CD4-positive, alpha-beta T cell treated with Interferon gamma for 1 hour (primary cell): ENCODE data around the gene HDAC10.
A peak's percentile ranks its signal among the peaks of the same experiment; 100 is the strongest.
"Not testable (repeated sequence)": the region's sequence is repeated elsewhere in the genome, so short reads cannot be mapped to it uniquely, and the experiment has no call there.

Experiments
- DNase-seq: peaks from one replicate; pipeline ENCODE4 v3.0.0-alpha.2; 2020

HDAC10 gene

DNA sequence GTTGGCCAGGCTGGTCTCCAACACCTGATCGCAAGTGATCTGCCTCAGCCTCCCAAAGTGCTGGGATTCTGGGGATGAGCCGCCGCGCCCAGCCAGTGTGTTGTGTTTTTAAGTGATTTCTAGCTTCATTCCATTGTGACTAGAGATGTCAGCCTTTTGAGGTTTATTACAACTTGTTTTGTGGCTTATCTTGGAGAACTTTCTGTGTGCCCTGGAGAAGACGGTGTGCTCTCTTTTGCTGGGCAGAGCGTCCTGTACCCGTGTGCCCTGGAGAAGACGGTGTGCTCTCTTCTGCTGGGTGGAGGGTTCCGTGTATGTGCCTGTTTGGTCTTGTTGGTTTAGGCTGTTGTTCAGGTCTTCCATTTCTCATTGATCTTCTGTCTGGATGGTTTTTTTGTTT is 37.8 kb downstream of the HDAC10 start:
- no peak for DNase-seq

DNA sequence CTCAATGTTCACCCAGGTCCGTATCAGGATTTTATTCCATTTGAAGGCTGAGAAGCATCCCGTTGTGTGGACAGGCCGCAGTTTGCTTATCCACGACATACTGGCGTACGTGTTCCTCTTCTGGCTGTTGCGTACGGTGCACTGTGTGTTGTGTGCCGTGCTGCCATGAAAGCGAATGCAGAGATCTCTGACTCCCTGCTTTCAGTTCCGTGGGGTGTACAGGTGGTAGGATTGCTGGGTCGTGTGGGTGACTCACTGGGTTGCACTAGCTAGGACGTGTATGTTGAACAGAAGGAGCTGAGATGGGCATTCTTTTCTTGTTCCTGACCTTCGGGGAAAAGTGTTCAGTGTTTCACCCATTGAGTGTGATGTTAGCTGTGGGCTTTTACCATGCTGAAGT is 39.9 kb downstream of the HDAC10 start:
- DNase-seq, result no peak

DNA sequence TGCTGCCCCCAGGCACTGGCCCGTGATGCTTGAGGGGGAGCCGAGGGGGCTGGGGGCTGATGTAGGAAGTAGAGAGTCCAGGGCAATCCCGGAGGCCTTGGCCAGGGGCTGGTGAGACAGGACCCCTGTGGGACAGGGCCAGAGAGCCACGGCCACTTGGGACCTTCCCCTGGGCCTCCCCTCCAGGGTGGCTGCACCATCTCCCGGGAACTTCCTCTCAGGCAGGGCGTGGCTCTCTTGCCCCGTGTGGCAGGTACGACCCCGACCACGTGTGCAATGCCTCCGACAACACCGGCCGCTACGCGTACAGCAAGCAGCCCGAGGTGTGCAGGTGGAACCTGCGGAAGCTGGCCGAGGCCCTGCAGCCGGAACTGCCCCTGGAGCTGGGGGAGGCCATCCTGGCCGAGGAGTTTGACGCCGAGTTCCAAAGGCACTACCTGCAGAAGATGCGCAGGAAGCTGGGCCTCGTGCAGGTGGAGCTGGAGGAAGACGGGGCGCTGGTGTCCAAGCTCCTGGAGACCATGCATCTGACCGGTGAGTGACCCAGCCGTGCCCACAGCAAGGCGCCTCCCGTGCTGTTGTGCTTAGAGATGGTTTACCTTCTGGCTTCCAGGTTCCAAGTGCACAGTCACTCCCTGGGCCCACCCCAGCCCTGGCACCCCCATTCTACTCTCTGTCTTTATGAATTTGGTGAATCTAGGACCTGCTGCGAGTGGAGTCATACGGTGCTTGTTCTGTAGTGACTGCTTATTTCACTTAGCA is 40.5 kb downstream of the HDAC10 start:
- no peak for DNase-seq

DNA sequence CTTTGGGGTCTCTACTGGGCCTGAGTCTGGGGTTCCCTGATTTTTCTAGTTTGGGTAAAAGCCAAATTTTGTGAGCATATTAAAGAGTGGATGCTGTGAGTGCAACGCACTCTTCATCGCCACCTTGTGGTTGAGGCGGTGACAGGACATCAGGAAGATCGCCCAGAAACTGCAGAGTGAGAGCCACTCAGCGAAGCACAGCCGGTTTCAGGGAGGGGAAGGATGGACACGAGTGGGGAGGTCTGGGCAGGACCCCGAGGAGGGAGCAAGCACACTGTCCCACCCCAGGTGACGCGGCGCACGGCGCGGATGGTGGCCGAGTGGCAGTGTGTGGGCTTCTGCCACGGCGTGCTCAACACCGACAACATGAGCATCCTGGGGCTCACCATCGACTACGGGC is 41.2 kb downstream of the HDAC10 start:
- peak; percentile 68 for DNase-seq

DNA sequence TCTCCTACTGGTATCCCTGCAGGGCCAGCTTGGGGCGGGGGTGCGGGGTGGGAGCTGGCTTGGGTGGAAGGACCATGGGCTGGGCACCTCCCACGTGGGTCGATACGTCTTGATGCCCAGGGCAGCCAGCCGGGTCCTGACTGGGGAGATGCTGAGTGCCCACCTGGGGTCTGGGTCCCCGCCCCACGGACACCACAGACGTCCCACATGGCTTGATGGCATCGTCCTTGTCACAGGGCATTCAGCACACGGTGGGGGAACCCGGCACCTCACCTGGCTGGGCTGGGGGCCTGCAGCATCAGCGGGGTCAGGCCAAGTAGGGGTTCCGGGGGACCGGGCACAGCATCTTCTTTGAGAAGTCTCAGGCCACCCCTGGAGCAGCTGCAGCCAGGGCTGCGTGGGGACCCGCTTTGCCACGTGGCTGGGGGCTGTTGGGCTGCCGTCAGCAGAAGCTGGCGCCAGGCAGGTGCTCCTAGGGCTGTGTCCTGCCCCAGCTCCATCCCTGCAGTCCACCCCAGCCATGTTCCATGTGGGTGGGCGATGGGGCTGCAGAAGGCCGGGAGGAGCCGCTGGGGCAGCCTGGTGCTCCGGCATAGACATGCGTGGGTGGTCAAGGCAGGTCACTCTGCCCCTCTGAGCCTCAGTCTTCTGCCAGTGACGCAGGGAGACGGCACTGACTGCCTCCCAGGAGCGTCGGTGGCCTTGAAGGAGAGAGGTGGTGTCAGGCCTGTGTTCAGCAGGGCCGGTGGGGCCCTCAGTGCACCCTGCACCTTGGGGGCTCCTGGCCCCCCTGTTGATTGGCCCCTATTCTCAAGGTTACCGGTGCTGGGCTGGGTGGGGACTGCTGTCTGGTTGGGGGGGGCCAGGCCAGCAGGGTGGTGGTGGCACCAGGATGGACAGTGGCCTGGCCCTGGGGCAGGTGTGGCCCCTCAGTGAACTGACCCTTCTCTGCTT is 41.8 kb downstream of the HDAC10 start:
- no peak for DNase-seq

DNA sequence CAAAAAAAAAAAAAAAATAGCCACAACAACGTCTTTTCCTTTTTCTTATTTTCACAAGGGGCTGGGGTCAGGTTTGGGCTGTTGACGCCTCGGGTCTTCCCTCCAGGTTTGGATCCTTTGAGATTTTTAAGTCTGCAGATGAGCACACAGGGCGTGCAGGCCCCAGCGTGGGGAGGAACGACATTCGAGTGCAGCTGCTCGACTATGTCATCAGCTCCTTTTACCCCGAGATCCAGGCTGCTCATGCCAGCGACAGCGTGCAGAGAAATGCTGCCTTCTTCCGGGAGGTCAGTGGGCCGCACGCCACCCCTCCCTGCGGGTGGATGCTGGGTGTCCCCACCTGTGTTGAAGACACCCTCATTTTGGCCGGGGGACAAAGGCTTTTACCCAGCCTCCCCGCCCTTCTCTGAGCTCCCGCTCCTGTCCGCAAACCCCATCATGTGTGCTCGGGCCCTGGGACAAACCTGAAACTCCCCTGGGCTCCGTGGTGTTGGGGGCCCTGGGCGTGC is 42.6 kb downstream of the HDAC10 start:
- no peak for DNase-seq

DNA sequence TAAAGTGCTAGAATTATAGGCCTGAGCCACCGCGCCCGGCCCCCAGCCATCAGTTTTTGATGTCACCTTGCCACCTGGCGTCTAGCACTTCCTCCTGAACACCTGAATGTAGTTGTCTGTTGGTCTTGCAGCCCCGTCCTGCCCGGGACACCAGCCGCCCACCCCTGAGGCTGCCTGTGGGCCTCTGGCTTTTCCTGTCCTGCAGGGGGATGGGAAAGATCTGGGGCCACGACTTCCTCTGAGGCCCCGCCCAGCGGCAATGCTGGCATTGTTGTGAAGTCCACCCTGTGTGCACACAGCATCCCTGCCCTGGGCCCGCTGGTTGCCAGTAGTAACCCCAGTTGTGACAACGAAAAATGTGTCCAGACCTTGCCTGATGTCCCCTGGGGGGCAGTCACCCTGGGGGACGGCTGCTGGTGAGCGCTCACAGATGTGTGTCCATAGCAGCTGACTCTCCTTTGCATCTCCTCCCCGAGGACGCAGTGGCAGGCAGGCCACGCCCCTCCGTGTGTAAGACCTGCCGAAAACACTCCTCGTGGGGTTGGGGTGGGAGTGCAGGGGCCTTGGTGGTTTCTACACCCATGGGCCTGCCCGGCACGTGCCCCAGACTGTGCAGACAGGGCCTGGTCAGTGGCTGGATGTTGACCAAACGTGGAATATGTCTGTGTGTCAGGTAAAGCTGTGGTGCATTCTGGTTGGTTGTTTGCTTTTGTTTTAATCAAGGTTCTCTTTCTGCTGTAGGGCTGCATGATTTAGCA is 43.5 kb downstream of the HDAC10 start:
- no peak for DNase-seq

DNA sequence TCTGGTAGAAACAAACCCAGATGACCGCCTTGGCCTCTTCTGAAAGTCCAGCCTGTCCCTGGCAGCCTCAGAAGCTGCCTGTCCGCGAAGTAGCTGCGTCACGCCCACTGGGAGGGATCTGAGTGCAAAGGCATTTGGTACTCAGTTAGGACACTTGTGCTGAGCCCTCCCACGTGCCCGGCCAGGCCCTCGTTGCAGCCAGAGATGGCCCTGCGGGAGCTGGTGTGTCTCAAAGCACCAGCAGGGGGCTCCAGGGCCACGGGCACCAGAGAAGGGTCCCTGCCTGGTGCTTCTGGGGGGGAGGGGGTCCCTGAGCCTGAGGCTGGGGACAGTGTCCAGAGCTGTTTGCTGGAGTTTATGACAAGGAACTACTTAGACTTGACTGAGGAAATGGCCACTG is 44.5 kb downstream of the HDAC10 start:
- DNase-seq, result no peak

DNA sequence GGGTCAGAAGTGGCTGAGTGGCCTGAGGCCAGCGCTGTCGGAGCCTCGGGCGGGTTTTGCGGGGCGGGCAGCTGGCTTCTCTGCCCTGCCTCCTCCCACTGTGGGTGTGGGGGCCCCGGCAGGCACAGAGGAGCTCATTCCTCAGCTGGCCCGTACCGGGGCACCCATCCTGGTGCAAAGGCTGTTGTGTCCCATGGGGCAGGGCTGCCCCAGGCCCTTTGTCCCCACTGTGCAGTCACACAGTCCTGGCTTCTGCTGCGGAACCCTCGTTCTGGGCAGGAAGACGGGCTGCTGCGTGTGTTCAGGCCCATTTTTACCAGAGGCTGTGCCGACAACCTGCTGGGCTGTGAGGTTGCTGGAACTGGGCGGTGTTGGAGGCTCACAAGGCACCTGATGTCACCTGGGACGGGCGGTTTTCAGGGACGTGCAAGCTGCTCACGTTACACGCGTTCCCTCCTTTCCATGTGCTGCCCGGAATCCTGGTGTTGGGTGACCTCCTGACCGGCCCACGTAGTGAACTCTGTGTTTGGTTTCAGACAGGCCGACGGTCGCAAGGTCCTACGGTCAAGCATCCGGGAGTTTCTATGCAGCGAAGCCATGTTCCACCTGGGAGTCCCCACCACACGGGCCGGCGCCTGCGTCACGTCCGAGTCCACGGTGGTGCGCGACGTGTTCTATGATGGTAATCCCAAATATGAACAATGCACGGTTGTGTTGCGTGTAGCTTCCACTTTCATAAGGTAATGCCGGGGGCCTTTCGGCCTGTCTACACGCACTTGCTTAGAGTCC is 45.1 kb downstream of the HDAC10 start:
- DNase-seq, result no peak

DNA sequence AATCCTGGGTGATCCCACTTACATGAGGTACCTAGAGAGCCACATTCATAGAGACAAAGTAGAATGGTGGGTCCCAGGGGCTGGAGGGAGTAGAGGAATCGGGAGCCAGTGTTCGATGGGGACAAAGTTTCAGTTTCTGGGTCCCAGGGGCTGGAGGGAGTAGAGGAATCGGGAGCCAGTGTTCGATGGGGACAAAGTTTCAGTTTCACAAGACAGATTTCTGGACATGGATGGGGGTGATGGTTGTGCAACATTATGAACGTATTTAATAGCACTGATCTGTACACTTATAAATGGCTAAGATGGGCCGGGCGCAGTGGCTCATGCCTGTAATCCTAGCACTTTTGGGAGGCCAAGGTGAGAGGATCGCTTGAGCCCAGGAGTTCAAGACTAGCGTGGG is 46.1 kb downstream of the HDAC10 start:
- not testable (repeated sequence) for DNase-seq

DNA sequence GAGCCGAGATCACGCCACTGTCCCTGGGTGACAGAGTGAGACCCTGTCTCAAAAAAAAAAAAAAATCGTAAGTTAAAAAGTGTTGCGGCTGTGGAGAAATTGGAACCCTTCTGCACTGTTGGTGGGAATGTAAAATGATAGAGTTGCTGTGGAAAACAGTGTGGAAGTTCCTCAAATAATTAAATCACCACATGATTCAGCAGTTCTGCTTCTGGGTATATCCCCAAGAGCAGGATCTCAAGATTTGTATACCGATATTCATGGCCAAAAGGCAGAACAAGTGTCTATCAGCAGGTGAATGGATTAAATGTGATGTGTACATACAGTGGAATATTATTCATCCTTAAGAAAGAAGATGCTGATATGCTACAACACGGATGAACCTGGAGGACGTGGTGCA is 46.5 kb downstream of the HDAC10 start:
- DNase-seq, result no peak

DNA sequence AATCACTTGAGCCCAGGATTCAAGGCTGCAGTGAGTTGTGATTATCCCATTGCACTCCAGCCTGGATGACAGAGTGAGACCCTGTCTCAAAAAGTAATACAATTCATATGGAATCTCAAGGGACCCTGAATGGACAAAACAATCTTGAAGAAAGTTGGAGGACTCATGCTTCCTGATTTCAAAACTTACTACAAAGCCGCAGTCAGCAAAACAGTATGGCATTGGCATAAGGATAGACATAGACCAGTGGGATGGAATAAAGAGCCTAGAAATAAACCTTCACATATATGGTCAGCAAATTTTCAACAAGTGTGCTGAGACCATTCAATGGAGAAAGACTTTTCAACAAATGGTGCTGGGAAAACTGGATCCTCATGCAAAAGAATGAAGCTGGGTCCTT is 47.8 kb downstream of the HDAC10 start:
- no peak for DNase-seq

DNA sequence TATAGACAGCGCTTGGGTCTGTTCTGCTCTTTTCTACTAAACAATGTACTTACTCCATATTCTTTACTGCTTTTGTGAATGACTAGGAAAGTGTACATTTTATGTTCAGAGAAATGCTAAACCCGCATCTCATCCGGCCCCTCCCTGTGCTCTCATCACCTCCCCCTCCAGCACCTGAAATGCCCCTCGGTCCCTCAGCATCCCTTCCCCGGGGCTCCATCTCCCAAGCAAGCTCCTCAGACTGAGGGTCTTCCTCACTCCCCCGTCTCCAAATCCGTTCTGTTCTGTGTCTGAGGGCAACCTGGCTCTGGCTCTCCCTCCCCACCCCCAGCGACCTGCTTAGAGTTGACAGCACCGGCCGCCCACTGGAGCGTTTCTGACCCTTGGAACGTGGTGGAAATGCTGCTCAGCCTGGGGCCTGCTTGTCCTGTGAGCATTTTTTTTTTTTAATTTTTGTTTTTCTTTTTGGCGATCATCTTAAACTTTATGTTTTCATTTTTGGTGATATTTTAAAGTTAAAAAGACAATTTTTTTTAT is 48.9 kb downstream of the HDAC10 start:
- DNase-seq, result no peak

DNA sequence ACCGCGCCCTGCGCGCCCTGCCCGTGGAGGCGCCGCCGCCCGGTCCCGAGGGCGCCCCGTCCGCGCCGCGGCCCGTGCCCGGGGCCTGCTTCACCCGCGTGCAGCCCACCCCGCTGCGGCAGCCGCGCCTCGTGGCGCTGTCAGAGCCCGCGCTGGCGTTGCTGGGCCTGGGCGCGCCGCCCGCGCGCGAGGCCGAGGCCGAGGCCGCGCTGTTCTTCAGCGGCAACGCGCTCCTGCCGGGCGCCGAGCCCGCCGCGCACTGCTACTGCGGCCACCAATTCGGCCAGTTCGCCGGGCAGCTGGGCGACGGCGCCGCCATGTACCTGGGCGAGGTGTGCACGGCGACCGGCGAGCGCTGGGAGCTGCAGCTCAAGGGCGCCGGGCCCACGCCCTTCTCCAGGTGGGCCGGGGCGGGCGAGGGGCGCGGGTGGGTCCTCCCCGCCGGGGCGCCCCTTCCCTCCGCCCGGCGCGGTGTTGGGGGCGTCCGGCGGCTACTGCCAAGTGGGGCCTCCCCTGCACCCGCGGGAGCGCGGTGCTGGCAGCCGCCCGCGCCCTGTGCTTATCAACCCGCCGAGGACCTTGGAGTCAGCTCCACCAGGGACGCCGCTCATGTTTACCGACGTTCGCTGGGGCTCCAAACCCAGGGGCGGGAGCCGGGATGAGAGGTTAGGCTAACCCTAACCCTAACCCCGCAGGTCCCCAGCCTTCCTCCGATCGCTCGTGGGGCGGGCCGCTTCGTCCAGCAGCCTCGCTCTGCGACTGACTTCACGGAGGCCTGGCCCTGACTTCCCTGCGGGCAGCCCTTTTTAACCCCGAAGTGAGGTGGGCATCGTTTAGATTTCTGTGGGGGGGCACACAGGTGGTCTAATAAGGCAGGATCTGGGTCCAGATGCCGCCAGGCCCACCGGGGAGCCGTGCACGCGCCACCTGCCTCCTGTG is 49.6 kb downstream of the HDAC10 start:
- DNase-seq, result no peak

DNA sequence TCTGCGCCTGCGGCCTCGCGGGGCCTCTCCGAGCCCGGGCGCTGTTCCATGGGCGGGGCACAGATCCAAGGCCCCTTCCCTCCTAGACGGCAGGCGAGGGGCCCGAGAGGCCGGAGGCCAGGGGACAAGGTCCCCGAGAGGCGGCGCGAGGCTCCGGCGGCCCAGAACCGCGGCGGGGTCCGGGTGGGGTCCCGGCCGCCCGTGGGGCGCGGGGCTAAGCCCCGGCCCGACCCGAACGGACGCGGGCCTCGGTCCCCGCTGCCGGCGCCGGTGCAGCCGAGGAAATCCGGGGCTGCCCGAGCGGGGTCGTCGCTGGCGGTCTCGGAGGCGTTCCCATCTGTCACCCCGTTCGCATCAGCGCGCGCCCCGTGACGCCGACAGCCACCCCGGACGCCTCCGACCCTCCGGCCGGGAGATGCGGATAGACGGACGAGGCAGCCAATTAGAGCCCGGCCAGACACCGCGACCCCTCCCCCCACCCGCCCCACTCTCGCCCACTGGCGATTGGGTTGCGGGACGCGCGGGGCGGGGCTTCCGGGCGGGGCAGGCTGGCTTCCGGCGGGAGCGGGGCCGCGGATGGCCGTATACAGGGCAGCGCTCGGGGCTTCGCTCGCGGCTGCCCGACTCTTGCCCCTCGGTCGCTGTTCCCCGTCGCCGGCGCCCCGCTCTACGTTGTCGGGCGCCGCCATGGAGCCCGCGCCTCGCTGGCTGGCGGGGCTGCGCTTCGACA is 50.4 kb downstream of the HDAC10 start, which contains the start of gene SELENOO:
SELENOO (plus strand) TSS at position 551 of the 730 bp plus-strand sequence; CDS start at position 577, 26 bp downstream.
- DNase-seq, result peak; percentile 92

DNA sequence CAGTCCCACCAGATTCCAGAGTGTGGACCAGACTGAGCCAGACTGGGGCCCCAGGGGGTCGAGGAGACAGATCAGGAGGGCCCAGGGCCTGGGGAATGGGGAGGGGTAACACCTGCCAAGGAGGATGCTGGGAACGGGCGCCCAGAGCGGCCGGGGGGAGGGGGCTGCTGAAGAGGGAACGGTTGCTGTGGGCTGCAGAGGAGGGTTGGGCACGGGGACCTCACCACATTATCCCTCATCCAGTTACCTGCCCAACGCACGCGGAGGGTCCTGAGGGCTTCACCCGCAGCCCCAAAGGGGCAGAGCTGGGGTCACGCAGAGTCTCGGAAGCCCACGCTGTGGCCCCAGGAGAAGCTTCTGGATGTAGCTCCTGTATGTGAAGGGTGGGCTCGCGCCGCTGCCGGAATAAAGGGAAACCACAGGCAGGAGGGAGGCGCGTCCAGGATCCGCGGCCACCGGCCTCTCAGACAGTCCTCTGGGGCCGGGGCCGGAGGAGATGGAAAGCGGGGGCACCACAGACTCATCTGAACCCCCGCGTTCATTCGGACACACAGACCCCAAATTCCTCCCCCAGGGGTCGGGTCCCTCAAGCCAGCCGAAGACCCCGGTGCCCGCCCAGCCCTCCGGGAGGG is 51.1 kb downstream of the HDAC10 start:
- DNase-seq, result no peak

DNA sequence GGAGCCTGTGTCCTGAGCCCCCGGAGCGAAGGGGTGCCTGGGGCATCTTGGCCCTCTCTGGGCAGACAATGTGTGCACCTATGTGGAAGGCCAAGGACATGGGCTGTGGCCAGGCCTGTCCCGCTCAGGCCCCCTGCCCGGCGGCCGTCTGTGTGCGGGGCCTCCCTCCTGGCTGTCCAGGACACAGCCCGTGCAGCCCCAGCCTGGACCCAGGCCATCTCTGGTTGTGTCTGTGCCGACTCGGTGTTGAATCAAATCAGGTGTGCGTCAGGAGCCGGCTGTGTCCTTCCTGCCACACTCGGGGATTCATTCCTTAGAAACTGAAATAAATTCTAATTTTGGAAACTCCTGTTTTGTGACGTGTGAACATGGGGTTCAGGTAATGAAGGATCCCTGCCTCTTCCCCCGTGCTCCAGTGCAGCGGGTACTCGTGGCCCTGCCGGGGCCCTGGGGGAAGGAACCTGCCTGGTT is 51.8 kb downstream of the HDAC10 start:
- DNase-seq, result no peak

DNA sequence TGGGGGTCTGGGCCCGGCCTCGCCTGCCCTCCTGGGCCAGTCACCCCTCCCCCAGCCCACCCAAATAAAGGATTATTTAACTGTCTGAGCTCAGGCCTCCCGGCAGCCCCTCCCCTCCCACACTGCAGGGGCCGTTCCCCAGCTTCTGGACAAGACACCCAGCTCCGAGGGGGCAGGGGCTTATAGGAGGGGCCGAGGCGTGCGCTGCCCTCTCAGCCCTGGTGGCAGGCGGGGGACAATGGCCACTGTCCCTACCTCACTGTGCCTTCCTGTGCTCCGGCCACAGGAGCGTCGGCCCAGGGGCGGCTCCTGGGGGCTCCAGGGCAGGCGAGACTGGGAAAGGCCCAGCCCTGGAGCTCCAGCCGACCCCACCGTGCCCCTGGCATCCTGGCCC is 52.4 kb downstream of the HDAC10 start:
- no peak for DNase-seq
